DND-41 (cell line): ENCODE data around the gene SOX6.

Experiments used
- EZH2 ChIP-seq: IDR thresholded peaks from 3 replicates; pipeline ENCODE4 v1.6.1; 2012; ENCODE audit warnings: borderline replicate concordance, low read depth, mild to moderate bottlenecking, moderate library complexity, low read length, inconsistent platforms; ENCODE audit not compliant: severe bottlenecking
- TF ChIP-seq, protein P1 (sequence below): IDR thresholded peaks from 2 replicates; pipeline ENCODE4 v1.5.1; 2012; ENCODE audit warnings: borderline replicate concordance, low read length, moderate library complexity, mild to moderate bottlenecking; ENCODE audit not compliant: poor library complexity, severe bottlenecking; ENCODE audit errors: extremely low read depth

DNA sequence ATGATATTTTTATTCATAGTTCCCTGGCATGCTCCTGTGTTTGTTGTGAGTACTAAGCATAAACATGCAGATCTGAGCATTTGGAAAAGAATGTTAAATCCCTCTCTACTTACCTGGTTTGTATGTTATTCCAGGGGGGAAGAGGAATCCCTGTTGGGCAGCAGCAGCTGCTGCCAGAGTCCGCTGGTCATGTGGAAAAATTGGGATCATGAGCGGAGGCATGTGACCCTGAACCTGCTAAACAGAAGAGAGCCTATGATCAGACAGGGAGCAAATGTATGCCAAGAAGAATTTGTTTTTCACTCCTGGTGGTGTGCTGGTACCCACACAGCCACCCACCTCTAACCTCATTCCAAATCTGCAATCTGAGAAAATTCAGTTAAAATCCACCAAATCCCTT is 244.7 kb downstream of the SOX6 start:
- TF ChIP-seq, protein P1, sequence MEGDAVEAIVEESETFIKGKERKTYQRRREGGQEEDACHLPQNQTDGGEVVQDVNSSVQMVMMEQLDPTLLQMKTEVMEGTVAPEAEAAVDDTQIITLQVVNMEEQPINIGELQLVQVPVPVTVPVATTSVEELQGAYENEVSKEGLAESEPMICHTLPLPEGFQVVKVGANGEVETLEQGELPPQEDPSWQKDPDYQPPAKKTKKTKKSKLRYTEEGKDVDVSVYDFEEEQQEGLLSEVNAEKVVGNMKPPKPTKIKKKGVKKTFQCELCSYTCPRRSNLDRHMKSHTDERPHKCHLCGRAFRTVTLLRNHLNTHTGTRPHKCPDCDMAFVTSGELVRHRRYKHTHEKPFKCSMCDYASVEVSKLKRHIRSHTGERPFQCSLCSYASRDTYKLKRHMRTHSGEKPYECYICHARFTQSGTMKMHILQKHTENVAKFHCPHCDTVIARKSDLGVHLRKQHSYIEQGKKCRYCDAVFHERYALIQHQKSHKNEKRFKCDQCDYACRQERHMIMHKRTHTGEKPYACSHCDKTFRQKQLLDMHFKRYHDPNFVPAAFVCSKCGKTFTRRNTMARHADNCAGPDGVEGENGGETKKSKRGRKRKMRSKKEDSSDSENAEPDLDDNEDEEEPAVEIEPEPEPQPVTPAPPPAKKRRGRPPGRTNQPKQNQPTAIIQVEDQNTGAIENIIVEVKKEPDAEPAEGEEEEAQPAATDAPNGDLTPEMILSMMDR, result no peak
- no peak for TF ChIP-seq EZH2
